HK-2 (cell line): ENCODE data around the gene RBM12.

Experiments
- DNase-seq: peaks from one replicate; pipeline ENCODE4 v3.0.0-alpha.2; 2018; ENCODE audit not compliant: unreplicated experiment

Gene RBM12

GRCh38 chr20:35620818-35621559, 43.7 kb downstream of the RBM12 start:
- no peak for DNase-seq

- DNase-seq = peak; percentile 99
These were observed 45.3 kb downstream of the RBM12 start for GRCh38 chr20:35619196-35620095.

DNA sequence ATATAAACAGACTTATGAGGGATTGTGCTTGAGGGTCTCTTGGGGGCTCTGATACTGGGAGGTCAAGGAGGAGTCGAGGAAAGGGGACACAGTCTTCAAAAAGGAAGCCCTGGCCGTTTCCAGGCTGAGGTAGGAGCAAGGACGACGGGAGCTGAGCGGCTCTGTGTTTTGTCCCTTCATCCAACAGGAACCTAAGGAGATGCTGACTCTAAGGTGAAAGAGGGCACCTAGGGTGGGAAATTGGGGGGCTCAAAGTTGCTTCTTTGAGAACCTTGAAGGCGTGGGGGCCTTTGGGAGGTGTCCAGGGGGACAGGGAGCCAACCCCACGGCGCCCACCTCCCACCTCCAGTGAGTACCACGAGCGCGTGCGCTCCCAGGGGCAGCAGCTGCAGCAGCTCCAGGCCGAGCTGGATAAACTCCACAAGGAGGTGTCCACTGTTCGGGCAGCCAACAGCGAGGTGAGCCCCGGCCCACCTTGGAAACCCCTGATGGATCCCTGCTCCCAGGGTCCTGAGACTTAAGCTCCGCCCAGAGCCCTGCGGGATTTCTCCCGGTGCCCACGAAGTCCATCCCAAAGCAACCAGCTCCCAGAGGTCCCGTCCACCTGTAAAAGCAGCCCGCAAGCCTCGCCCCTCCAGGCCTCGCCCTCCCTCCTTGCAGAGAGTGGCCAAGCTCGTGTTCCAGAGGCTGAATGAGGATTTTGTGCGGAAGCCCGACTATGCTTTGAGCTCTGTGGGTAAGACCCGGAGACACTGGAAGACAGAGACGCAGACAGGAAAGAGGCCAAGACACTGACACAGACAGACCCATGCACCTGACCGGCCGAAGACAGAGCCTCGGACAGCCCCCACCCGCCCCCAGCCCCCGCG, 46.2 kb downstream of the RBM12 start:
- peak; percentile 56 for DNase-seq

- peak; percentile 99 for DNase-seq
These were observed 47.1 kb downstream of the RBM12 start for GRCh38 chr20:35617397-35618262.

DNA sequence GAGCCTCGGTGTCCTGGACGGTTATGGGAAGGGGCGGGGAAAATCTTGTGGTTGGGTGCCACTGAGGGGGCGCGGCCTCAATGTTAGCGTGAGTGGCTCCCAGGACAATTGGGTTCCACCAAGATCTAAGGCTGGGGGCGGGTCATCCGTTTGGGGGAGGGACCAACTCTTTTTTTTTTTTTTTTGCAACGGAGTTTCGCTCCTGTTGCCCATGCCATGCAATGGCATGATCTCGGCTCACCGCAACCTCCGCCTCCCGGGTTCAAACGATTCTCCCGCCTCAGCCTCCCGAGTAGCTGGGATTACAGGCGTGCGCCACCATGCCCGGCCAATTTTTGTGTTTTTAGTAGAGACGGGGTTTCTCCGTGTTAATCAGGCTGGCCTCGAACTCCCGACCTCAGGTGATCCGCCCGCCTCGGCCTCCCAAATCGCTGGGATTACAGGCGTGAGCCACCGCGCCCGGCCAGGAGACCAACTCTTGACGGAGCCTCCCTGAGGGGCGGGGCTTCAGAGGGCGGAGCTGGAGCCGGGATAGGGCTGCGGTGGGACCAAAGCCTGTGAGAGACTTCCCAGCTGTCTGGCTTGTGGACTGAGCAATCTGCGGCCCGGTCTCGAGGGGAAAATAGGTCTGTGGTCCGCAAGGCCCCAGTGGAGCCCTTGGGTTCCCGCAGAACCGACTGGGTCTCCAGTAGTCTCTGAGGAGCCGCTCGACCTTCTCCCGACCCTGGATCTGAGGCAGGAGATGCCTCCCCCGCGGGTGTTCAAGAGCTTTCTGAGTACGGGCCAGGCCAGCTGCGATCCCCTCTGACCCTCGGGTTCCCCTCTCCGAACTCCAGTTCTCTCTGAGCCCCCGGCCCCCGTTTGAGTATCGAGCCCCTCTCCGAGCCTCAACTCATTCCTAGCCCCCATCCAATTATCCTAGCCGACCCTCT, 48.0 kb downstream of the RBM12 start:
- peak; percentile 97 for DNase-seq

GRCh38 chr20:35615667-35616464, 48.8 kb downstream of the RBM12 start, which contains the start of gene SPAG4:
SPAG4 (plus strand) TSS chr20:35615829; CDS start chr20:35616004, 175 bp downstream.
- DNase-seq = peak; percentile 100

GRCh38 chr20:35611482-35611881, 53.2 kb downstream of the RBM12 start:
- no peak for DNase-seq

- DNase-seq = no peak
These were observed 53.8 kb downstream of the RBM12 start for GRCh38 chr20:35610833-35611427.

DNA sequence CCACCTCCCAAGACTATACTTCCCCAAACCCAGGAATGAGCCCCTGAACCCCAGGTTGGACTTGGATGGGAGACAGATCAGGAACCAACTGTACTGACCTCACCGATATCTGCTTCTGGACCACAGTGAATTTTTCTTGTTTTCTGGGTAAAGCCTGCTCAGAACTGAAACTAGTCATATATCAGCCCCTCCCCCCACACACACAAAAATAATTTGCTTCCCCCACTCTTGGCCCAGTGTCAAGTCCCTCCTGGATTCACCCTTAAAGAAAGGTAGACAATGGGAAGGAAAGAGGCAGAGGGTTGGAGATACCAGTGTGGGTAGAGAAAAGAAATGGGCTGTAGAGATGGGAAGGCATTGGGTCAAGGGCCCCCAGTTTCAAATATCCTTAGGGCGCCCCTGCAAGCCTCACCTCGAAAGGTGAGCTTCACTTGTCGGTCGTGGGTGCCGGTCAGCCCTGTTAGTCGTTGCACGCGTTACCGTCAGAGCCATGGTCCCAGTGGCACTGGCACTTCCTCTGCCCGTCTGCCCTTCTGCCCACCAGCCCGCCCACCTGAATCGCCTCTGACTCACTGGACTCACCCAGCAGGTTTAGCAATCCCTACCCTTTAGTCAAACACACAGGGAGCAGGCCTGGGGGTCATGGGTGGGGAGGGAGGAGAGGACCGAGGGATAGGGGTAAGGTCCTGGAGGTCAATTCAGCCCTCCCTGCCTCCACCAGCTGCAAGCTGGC, 57.5 kb downstream of the RBM12 start:
- DNase-seq = peak; percentile 46

DNA sequence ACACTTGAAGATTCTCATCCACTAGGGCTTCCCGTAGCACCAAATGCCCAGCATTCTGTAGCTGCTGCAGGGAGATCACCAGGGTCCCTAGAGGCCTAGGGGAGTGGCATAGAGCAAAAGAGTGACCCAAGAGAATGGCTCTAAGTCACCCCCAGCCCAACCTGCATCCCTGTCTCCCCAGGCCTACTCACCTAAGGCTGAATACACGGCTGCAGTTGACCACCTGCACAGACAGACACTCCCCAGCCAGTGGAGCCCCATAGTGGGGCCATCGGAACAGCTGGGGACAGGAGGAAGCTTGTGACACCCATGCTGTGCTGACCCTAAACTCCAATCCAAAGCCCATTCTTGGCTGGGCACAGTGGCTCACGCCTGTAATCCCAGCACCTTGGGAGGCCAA, 58.6 kb downstream of the RBM12 start:
- no peak for DNase-seq

- DNase-seq = peak; percentile 54
These were observed 60.3 kb downstream of the RBM12 start for GRCh38 chr20:35604449-35604747.

GRCh38 chr20:35603695-35604448, 60.8 kb downstream of the RBM12 start:
- no peak for DNase-seq

DNA sequence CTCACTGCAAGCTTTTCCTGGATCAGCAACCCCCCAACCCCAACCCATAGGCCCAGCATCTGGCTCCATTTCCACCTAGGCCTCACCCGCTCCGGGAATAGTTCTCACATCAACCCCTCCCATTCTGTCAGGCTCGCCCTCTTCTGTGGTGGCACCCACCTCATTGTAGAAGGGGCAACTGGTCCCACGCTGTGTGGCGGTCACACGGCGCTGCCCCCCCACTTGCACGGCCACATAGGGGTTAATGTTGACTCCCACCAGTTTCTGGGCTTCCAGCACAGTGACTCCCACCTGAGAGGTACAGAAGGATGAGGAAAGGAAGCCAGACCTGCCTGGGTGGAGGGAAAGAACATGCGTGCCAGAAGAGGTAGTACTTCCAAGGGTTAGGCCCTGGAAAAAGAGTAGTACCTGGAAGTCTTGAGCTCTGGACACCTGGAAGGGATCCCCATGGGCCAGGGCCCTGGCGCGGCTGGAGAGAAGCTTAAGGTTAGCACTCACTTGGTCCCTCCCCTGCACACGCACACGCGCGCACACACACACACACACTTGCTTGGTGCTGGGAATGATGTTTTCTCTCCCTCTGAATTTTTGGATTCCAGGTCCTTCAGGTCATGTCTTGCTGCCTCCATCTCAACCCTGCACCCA, 61.7 kb downstream of the RBM12 start:
- DNase-seq = no peak

- no peak for DNase-seq
These were observed 62.7 kb downstream of the RBM12 start for GRCh38 chr20:35601990-35602389.

DNA sequence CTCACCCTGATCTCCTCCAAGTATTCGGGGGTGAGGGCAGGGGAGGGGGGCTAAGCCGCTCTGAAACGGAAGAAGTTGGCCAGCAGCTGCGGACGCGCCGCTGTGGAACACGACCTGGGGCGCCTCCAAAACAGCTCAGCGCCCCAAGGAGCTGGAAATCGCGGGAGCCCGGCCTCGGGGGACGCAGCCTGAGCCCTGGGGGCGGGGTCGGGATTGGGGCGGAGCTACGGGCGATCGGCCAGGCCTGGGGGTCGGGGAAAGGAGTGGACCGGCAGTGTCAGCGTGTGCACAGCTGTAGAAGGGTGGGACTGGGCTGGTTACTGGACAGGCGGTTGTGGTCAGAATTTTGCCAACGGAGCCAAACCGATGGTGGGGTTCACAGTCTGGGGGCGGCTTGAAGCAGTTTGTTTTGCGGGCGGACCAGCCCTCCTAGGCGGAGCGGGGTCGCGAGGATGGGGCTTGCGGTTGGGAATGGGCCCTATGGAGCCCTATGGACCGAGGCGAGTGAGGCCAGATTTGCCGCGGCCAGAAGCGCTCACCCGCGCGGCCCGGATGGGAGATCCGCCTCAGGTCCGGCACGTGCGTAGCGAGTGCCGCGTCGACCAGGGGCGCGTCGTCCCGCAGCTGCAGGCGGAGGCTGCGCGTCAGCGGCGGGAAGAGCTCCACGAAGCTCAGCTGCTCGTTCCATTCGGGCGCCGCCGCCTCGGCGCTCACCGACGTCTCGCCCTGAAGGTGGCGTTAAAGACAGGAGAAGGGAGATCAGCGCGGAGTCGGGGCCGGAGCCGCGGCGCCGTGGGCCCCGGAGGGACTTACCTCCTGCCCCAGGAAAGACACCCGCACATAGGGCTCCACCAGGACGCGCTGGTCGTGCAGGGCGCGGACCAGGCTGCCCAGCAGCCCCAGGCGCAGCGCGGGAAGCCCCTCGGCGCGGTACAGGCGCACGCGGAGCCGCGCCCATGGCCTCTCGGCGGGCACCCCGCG, 63.4 kb downstream of the RBM12 start:
- no peak for DNase-seq
